Amygdala (tissue), 56 donors: Measurements from ENCODE around the gene IGFBP5.
A peak's percentile ranks its signal among the peaks of the same experiment; 100 is the strongest.

Source experiments
- DNase-seq, 56 donors: peaks; one replicate each; lab custom pipeline; 2025; lab: John Stamatoyannopoulos, UW

Gene IGFBP5

DNA sequence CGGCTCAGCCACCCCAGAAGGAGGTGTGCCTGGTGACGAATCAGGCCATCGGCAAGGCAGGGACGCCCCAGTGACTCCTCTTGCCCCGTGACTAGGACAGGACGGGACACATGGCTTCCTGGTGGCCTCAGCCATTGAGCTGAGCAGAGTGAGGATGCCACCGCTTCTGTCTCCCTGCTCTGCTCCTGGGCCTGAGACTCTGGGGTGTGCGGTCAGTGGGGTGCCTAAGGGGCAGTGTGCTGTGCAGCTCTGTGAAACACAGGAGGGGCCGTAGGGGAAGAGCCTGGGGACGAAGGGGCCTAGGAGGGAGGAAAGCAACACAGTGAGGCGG is 24.3 kb downstream of the IGFBP5 start:
- DNase-seq = no peak

DNA sequence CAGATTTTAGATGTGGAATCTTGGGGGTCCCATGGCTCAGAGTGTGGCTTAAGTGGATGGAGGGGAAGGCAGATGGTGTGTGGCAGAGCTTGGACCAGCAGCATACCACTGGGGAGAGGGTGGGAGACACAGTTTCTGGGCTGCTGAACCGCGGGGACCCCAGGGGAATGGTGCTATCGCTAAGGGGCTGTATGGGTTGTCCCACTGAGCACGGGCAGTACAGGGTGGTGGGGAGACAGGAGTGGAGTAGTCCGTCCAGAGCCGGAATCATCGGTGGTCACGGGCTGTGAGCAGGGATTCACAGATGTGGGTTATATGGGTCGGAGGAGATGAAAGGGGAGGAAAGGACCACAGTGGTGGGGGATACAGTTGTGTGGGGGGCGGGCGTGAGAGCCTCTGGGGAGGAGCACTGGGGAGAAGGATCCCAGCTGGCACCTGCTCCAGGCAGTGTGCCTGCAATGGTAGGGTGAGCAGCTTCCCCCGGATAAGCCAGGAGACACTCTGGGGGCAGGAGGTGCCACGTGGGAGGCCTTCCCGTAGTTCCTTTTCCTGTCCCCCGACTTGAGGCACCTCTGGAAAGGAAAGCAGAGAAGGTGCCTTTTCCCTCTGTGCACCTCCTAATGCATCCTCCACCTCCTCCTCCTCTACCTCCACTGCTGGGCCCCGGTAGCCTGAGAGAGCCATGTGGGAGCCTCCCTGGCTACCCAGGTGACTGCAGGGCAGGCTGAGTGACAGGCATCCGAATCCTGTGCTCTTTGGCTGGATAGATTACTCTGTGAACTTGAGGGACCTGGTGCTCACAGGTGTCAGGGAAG is 24.9 kb downstream of the IGFBP5 start:
- no peak for DNase-seq

DNA sequence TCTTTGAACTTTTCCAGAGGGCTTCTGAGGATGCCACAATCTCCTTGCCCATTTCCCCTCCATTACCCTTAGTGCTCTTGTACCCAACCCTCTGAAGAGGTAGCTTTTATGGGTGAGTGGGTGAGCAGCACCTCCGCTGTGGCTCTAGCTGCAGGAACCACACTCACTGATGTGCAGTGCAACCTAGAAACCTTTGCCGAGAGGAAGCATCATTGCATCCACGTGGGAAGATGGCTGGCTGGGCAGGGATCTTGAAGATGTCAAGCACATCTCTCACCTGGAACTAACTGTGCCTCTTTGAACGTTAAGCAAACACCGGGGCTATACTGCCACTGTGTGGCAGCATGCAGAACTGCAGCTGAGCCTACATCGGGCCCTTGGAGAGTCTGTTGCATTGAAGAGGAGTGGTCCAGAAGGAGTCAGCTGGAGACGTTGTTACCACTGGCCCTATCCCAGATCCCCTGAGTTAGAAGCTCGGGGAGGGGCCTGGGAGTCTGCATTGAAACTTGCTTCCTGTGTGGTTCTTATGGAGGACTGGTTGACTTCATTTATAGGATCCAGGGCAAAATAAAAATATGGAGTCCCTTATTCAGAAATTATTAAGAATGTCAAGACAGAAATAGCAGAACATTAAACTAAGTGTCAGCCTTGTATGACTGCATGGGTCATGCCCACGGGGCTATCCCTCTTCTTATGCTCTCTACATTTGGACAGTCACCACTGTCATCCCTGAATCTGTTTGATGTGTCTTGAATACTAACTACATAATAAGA is 28.7 kb downstream of the IGFBP5 start:
- DNase-seq = peak in 49 of 56 donors; percentile 3 to 87 (median 45)

DNA sequence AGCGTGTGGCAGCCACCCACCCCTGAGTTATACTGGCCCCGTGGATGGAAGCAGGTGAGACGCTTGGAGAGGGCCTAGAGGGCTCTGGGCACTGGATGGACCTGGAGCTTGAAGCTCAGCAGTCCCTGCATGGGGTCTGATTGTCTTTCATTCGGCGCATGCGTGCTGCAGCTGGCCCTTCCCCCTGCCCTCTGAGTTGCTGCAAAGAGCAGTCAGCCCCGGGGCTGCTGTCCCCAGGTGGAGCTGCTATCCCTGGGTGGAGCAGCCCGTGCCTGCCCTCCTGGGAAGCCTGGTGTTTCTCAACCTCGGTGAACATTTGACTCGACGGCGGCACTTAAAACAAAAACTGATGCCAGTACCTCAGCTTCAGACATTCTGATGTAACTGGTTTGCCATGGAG is 29.6 kb downstream of the IGFBP5 start:
- DNase-seq = no peak

DNA sequence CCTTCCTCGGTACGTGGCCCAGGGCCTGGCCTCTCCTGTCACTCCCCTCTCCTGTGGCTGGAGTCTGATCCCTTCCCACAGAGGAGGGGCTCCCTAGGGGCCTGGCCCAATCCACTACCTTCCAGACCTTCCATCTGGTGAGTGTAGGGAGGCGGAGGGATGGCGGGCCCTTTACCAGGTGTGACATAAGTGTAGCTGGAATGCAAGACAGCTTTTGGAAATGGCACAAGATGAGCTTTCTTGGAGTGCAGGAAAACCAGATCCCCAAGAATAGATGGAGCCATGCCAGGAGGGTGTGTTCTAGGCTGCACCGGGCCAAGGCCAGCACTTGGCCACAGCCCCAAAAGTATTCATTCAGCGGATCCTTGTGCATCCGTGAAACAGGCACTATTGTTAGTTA is 30.1 kb downstream of the IGFBP5 start:
- no peak for DNase-seq

DNA sequence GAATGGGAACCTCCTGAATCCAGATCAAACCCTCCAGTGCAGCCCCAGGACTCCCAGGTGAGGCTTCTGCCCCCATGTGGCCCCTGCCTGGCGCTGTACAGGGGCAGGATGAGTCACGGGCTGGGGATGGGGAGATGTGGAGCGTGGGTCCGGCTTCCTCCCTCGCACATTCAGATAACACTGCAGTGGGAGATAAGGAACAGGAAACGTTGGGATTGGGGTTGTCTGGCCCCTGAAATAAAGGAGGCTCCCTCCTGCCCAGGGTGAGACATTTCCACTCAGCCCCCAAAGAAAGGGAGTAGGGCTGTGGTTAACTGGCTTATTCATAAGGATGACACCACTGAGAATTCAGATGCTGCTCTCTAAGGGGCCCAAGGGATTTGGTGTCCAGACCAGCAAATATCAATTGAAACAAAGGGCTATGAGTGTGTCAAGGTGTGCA is 30.7 kb downstream of the IGFBP5 start:
- no peak for DNase-seq

DNA sequence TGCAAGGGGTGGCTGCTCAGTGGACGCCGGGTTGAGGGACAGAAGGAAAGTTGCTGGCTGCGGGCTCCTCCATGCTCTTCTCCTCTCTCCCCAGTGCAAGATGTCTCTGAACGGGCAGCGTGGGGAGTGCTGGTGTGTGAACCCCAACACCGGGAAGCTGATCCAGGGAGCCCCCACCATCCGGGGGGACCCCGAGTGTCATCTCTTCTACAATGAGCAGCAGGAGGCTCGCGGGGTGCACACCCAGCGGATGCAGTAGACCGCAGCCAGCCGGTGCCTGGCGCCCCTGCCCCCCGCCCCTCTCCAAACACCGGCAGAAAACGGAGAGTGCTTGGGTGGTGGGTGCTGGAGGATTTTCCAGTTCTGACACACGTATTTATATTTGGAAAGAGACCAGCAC is 31.5 kb downstream of the IGFBP5 start:
- no peak for DNase-seq

DNA sequence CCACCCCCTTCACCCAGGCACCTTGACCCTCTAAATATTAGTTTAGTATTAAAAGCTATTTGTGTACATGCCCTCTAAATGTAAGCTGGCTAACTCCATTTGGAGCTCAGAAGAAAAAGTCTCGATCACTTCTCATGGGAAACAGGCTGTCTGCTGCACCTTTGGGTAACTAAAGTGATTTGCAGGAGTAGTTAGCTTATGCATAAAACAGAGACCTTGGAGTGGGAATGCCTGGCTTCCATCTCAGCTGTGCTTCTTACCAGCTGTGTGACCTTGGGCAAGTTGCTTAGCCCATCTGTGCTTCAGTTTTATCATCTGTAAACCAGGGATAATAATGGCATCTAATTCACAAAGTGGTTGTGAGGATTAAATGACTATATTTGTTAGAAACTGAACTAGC is 32.2 kb downstream of the IGFBP5 start:
- DNase-seq = no peak

DNA sequence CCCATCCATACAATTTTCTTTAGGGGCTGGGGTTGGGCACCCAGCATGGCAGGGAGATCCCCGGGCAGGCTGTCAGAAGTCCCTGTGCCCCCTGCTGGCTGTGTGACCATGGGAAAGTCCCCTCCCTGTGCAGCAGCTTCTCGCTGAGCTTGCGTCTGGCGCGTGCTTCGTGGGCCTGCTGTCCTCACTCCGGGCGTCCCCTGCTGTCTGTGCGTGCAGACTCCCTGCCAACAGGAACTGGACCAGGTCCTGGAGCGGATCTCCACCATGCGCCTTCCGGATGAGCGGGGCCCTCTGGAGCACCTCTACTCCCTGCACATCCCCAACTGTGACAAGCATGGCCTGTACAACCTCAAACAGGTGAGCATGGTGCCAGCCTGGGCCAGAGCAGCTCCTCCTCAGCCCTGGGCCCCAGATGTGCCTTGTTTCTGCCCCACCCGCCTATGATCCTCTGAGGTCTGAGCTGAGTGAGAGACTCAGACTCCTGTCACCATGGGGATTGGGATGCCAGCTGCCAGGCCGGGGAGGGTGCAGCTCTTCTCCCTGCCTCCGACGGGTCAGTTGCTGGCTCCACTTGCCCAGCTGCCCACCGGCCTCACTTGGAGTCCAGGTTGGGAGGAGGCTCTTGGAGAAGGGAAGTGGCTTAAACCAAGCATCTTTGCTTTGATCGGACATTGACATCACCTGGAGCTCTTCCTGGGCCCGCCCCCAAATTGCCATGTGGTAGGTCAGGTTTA is 33.5 kb downstream of the IGFBP5 start:
- peak in 1 of 56 donors; percentile 11 for DNase-seq

DNA sequence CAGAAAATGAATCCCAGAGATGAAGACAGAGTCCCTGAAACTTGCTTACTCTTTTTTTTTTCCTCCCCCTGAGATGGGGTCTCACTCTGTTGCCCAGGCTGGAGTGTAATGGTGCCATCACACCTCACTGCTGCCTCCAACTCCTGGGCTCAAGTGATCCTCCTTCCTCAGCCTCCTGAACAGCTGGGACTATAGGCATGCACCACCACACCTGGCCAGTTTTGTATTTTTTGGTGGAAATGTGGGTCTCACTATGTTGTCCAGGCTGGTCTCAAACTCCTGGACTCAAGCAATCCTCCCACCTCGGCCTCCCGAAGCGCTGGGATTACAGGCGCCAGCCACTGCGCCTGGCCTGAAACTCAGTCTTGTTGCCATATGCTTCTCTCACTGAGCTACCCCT is 34.3 kb downstream of the IGFBP5 start:
- DNase-seq = no peak

DNA sequence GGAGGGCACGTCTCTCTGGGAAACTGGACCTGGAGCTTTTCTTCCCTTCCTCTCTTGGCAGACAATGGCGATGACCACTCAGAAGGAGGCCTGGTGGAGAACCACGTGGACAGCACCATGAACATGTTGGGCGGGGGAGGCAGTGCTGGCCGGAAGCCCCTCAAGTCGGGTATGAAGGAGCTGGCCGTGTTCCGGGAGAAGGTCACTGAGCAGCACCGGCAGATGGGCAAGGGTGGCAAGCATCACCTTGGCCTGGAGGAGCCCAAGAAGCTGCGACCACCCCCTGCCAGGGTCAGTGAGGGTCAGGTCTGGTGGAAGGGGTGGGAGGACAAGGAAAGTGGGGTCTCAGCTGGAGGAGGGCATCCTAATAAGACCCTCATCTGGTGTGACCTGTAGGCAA is 34.9 kb downstream of the IGFBP5 start:
- DNase-seq = no peak

DNA sequence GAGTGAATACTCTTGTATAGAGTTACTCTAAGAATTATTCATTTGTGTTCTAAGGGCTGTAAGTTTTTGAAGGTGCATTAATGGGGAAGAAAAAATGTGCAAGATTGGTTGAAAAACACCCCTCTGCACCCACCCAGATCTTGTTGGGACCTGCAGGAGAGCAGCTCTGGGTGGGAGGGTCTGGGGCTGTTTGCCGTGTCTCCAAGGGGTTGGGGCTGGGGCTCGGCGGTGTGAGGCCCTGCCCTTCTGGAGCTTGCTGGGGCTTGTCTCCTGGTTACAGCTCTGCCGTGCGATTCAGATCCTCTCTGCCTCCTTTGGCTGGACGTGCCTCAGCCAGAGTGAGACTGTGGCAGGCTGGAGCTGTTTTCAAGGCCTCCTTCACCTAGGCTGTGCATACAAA is 36.1 kb downstream of the IGFBP5 start:
- DNase-seq = no peak

DNA sequence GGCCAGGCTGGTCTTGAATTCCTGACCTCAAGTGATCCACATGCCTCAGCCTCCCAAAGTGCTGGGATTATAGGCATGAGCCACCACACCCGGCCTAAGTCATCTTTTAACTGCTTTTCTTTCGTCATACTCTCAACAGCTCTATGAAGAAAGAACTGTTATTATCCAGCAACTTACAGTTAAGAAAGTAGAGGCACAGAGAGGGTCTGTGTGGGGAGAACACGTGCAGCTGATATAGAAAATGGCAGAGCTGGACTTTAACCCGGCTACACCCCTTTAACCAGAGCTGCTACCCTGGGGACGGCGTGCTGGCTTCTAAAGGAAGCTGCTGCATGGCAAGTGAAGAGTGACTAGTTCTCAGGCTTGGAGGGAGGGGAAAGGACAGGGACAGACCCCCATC is 36.6 kb downstream of the IGFBP5 start:
- no peak for DNase-seq

DNA sequence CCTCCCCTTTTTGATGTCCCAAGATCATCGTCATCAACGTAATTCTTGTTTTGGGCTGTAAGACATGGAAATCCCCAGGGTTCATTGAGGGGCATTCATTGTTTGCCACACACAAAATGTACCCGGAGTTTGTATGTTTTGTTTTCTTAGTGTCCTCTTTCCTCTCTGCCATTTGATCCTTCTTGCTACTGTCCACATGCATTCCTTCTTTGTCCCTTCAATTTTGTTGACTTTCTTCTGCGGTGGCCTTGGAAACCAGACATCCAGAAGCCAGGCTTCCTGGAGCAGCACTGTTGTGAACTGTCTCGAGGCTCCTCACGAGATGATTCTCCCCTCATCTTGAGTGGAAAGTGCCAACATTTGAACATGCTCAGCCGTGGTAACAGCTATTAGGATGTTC is 37.4 kb downstream of the IGFBP5 start:
- DNase-seq = no peak

DNA sequence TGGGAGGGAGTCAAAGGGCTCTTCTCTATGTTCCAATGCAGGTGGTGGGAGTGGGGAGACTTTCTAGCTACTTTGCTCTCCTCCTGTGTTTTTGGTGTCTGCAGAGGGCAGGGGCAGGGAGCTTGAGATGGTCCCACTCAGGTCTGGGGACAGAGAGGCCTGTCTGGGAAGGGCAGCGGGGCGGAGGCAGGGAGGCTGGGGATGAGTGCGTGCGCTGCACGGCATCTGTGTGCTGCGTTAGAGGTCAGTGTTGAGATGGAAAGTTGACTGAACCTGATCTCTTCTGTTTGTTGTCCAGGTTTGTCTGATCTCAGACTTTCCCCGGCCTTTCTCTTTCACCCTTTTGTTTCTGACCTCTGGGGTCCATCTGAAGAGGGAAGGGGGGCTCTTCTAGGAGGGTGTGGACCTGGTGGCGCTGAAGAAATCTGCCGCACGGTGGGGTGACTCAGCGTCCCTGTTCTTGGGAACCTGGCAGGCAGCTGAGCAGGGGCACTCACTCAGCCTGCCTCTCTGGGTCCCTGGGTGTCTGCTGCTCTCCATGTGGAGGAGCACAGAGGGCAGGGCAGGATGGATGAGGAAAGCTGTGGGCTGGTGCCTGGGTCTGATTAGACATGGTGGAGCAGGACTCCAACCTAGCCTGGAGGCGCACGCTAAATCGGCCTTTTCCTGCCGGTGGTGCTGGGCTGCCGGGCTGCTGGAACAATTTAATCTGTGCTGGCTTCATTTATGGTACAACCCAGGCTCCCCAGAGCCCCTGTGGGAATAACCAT is 38.1 kb downstream of the IGFBP5 start:
- DNase-seq = no peak

DNA sequence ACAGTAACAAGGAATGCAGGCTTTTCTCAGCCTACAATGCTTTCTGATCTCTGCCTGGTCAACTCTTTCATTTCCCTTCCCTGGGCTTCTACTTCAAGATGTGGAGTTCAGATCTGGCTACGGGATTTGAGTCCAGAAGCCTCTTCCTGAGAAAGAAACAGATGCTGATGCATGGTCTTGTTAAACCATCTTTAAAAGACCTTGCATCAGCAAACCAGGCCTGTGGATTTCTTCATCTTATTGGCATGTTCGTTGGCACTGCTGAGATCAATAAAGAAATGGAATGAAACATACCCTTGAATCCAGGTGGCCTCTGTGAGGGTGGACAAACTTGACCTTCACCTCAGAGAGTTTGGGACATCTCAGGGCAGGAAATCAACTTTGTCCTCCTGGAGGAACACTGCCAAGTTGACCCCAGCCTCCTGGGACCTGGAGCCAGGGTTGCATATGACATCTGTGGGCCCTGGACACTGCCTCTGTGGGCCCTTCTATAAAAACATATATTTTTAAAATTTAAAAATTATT is 40.8 kb downstream of the IGFBP5 start:
- no peak for DNase-seq

DNA sequence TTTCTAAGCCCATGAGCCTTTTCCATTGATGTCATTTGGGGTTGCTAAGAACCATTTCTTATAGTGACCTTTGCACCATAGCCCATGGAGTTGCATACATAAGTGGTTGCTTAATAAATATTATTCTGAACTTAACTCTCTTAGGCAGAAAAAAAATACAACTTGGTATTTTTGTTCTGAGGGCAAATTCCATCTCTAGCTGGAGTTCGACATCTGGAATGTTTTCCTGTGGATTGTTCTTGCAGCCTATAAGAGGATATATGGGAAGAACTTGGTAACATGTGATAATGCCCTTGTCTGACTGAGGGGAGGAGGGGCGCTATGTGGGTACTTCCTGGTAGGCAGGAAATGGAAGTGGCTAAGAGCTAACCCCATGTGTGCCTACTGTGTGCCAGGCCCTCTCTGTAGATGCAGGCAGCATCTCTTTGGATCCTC is 41.4 kb downstream of the IGFBP5 start:
- no peak for DNase-seq

DNA sequence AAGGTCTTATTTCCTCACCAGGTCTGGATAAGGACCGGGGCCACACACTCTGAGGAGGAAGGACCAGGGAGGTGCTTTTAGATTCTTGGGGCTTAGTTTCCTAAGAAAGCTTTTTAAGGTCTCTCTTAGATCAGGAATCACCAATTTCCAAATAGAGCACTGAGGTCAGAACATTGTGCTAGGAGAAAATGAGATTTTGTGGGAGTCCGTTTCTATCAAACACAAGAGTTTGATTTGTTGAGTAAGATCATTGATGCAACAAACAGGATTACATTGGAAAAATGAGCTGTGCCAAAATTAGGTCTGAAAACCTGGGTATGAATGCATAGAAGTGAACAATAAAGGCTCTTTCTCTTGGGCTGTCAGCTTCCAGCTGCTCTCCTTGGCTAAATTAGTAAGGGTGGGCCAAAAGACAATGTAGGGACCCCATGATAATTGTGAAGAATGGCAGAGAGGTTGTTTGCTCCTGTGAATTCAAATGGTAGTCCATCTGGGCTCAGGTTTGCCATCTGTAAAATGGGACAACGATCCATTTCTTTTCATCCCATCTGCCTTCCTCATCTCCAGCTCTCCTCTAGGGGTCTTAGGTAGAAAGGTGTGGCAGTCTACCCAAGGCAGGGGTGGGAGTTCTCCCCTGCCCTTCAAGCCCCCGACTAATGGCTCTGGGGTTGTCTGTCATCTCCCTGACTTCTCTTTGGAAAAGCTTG is 42.1 kb downstream of the IGFBP5 start:
- DNase-seq = no peak

DNA sequence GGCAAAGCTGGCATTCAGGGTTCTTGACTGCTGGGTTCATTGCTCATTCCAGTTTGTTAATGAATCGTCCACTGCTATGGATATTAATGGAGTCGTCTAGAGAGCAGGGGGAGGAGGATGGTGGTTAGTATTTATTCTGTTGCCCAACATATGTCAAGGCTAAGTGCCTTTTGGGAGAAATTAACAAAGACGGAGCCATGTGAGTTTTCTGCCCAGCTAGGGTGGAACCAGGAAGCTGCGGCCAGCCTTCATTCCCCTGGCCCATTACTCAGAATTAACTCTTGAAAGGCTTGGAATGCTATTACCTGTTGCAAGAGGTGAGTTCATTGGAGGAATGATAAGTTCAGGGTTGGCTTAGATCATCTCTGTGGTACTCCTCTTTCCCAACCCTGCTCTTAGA is 42.8 kb downstream of the IGFBP5 start:
- DNase-seq = no peak
